GM20431 (cell line): ENCODE measurements around the gene ABCC4.
"Not testable (repeated sequence)": the region's sequence is repeated elsewhere in the genome, so short reads cannot be mapped to it uniquely, and the experiment has no call there.

Source experiments
- in situ Hi-C: fragments of 300-500 bp; cut with MseI, MboI; formaldehyde crosslinking; loops from one replicate; pipeline ENCODE4 v1.15.0; 2020; ENCODE audit warnings: low sequenced_read_pairs; ENCODE audit not compliant: unreplicated experiment

The ABCC4 gene

DNA sequence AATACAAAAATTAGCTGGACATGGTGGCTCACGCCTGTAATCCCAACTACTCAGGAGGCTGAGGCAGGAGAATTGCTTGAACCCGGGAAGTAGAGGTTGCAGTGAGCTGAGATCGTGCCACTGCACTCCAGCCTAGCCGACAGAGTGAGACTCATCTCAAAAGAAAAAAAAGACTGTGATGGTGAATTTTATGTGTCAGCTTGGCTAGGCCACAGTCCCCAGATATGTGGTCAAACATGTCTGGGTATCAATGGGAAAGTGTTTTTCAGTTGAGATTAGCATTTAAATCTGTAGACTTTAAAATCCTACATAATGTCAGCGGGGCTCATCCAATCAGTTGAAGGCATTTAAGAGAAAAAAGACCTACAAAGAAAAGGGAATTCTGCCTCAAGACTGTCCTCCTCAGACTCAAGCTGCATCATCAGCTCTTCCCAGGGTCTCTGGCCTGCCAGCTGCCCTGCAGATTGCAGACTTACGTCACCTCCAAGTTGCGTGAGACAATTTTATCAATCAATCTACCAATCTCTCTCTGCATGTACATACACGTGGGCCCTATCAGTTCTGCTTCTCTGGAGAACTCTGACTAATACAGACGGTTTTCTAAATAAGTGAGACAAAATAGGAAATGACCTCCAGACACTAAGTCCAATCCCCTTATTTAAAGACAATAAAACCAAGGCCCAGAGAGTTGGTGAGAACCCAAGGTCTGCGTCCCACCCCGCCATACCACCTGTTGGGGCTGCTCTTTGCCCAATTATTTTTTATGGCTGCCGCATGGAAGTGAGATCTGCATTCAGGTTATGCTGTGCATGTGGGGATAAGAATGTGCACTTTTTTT, 99.2 kb downstream of the ABCC4 start:
- in situ Hi-C loops = no loop called here

DNA sequence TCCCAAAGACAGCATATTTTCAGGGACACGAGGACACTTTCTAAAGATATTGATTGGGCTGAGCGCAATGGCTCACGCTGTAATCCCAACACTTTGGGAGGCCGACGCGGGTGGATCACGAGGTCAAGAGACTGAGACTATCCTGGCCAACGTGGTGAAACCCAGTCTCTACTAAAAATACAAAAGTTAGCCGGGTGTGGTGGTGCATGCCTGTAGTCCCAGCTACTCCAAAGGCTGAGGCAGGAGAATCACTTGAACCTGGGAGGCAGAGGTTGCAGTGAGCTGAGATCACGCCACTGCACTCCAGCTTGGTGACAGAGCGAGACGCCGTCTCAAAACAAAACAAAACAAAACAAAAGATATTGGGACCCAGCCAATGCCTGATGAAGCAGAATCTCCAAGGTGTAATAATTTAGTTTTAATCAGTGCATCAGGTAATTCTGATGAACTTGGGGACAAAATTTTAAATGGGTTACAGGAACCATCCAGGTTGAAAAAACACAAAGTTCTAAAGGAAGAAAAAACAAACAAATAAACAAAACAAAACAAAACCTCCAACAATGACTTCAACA, 100.8 kb downstream of the ABCC4 start:
- in situ Hi-C loops = not testable (repeated sequence)

DNA sequence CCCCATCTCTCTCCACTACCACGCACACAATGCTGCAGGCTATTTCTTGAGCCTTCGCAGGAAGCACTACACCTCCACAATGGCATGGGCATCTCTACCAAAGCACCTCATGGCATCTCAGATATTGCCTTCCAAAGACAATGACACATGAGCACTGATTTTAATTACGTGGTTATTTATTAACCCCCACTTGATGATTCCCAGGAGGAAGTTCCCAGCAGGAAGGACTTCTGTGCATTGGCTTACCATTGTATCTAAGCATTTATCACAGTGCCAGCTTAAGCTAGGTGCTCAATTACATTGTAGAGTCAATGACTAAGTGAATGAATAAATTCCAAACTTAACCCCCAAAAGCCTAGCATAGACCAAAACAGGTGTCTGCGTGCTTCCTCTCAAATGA, 101.4 kb downstream of the ABCC4 start:
- in situ Hi-C loops = loop anchor here (10.0 kb wide), 1 partner anchor 185 kb away; no protein-coding TSS in a partner anchor

DNA sequence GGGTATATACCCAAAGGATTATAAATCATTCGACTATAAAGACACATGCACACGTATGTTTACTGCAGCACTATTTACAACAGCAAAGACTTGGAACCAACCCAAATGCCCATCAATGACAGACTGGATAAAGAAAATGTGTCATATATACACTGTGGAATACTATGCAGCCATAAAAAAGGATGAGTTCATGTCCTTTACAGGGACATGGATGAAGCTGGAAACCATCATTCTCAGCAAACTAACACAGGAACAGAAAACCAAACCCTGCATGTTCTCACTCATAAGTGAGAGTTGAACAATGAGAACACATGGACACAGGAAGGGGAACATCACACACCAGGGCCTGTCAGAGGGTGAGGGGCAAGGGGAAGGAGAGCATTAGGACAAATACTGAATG, 102.6 kb downstream of the ABCC4 start:
- in situ Hi-C loops = loop anchor here (10.0 kb wide), 1 partner anchor 186 kb away; no protein-coding TSS in a partner anchor

DNA sequence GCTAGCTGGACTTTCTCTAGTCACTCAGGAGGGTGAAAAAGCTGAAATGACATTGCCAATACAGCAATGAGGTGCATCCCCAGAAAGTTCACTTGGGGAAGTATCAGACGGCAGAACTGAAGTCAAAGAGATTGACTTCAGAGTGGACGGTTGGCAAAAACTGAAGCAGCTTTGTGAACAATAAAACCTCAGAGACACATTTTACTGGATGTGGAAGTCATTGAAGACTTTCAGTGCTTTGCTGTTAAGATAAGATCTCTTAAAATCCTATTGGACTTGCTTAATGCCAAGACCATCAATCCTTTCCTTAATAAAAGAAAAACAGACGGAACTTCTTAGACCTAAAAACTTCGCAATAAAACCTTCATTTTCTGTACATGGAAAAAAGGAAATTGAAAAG, 103.7 kb downstream of the ABCC4 start:
- in situ Hi-C loops = loop anchor here (10.0 kb wide), 1 partner anchor 187 kb away; no protein-coding TSS in a partner anchor

DNA sequence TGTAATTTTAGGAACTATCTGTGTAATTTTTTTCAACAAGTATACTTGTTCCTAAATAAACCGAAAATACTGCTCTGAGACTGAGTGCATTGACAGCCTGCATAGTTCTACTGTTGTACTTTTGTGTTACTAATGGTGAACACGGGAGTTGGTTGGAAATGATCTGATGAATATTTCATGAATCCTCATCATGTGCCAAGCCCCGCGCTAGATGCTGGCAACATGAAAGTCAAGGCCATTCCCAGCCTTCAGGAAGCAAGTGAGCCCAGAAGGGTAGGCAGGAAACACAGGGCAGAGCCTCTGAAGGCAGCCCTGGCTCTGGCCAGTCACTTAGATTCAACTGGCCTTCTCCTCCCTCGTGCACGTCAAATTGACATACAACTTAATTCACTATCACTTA, 106.1 kb downstream of the ABCC4 start:
- in situ Hi-C loops = loop anchor here (10.0 kb wide), 1 partner anchor 190 kb away; no protein-coding TSS in a partner anchor

DNA sequence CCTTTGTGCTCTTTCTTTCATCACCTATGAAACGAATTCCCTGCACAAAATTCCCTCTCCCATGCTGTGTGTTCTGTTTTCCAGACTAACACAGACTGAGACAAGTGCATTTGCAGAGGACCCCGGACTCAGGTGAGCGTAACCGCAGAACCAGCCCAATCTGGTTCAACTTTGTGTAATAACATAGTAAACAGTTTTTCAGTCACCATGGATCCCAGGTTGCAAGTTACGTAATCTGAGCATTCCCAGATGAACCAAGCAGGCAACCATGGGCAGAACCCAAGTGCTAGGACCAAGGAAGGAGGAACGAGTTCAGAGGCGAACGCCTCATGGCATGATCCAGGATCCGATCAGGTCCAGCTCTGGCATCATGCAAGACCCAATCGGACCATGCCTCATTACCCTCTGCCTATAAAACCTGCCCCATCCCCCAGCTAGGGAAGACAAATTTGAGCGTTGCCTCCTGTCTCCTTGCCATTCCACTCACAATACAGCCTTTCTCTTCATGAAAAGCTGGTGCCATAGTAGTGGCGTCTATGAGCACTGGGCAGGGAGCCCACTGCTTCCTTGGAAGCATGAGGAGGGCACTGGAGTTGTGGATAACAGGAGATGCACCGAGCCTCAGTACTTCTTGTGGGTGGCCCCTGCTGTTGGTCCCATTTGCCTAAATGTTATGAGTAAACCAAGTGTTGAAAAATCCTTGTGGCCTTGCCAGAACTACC, 107.6 kb downstream of the ABCC4 start:
- in situ Hi-C loops = loop anchor here (10.0 kb wide), 1 partner anchor 191 kb away; no protein-coding TSS in a partner anchor

DNA sequence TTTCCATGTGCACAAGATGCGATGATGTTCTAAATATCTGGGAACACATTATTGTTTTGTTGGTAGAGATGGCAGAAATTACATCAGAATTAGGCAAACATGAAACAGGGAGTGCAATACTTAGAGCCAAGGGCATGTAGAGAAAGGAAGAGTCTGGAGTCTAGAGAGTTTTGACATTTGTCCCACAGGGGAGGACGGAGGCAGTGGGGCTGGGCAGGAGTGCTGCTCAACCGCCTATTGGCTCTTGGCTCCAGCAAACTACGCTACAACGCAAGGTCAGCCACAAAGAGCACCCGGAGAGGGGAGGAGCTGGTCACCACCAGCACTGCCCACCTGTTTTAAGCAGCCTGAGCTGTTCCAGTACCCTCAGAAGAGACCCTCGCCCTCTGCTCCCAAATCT, 108.3 kb downstream of the ABCC4 start:
- in situ Hi-C loops = loop anchor here (10.0 kb wide), 1 partner anchor 192 kb away; no protein-coding TSS in a partner anchor

DNA sequence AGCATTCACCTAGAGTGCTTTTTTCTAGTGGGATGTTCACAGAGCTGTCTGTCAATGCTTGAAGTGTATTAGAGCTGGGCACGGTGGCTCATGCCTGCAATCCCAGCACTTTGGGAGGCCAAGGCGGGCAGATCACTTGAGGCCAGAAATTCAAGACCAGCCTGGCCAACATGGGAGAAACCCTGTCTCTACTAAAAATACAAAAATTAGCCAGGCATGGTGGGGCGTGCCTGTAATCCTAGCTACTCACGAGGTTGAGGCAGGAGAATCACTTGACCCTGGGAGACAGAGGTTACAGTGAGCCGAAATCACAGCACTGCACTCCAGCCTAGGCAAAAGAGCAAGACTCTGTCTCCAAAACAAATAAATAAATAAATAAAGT, 108.7 kb downstream of the ABCC4 start:
- in situ Hi-C loops = loop anchor here (10.0 kb wide), 1 partner anchor 192 kb away; no protein-coding TSS in a partner anchor

DNA sequence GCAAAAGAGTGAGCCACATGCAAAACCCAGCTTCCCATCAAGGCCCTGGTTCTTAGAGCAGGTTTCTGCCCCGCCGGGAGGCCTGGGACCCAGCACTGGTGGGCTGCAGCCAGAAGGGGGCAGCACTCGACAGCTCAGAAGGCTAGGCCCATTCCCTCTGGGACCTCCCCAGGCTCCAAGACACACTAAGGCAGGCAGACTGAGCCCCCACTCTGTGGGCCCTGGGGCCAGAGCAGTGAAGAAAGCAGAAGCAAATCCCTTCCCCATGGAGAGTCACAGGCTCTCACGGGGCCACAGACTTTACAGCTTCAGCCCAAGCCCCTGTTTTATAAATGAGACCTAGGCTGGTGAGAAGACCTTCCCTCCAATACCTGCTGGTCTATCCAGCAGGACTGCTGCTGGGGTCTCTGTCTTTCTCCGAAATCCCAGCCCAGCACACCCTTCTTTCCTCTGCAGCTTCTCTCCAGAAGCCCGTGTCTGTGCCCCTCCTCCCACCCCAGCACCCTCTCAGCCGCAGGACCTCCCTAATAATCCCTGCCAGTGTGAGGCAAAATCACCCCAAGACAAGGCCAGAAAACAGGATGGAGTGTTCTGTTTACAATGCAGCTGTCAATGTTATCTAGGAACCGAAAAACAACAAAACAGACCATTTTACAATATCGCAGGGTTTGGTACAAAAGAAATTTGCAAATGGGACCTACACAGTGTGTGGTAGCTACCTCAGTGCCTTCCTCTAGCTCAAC, 109.3 kb downstream of the ABCC4 start:
- in situ Hi-C loops = loop anchor here (10.0 kb wide), 1 partner anchor 193 kb away; no protein-coding TSS in a partner anchor

DNA sequence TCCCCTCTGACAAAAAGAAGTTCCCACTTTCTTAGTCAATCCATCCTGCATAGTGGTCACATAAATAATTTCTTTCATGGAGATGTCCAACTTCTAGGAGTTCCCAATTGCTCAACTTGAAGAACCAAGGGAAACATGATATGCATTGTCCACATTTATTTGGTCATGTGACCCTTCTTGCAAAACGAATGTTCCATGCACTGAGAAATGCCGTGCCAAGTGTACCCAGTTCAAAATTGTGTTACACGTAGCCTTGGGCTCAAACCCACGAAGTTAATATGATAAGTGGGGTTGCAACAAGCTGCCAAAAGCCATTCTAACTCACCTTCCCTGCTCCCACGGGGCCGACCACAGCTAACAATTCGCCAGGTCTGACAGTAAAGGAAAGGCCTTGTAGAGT, 113.1 kb downstream of the ABCC4 start:
- in situ Hi-C loops = no loop called here

DNA sequence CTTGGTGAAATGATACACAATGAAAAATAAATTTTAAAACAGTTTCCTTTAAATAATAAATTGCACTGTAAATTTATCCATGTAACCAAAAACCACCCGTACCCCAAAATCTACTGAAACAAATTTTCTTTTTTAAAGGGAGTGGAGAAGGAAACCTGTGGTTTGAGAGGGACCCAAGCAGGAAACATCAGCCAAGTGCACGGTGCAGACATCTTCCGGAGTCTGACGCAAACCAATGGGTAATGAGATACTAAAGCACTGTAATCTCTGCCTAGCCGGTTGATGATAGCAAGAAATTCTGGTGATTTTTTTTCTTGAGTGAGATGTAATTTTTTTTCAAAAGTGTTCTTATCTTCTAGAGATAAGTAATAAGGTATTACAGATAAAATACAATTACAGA, 115.4 kb downstream of the ABCC4 start:
- in situ Hi-C loops = no loop called here

DNA sequence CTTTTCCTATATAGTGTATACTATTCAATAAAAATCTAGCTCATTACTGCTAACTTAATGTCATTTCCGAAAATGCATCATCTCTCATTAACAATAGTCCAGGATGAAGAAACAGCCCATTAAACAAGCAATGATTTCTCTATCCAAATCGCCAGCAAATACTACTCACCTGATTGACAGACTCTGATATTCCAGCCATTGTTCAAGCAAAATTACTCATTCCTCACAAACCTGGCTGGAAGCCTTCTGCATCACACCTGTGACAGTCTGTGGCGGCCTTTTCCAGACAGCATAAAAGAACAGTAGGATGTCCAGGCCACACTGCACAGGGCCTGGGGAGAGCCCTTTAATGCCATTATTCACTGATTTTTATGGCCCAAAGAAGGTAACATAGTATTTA, 115.9 kb downstream of the ABCC4 start:
- in situ Hi-C loops = no loop called here

DNA sequence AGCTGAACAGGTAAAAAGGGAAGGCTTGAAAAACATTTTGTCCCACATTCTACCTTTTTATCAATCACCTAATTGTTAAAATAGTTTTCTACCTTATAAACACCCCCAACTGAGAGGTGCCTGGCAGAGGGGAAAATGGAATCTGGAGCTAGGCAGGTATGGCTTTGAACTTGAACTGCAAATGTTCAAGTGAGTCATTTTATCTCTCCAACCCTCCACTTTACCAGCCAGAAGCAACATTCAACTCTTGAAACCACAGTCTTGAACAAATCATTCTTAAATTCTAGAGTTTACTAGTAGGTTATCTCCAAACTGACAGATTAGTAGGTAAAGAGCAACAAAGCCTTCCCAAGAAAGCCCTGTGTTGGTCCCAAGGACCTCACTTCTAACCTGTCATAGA, 116.9 kb downstream of the ABCC4 start:
- in situ Hi-C loops = no loop called here

DNA sequence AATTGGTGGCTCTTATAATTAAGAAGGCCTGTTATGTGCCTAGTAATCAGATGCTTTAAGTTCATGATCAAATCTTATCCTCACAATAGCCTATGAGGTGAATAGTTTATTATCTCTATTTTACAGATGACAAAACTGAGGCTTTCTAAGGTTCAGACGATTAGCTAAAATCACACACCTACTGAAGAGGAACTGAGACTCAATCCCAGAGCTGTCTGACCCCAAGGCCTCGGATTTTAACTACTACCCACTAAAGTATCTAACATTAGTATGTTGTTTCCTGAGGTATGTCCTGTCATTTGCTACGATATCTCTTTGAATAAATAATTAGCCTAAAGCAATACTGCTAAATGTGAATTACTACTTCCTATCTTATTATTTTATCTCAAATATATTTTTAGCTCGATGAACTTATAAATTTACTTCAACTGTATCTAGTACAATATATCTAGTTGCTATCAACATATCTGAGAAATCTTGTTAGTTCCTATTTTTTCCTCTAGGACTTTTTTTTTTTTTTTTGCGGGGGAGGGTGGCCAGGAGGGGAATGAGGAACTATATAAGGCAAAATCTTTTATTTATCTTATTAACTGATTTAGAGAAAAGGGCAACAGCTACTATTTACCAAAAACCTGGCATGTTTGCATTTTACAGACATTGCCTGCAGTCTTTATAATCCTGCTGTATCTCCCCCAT, 118.5 kb downstream of the ABCC4 start:
- in situ Hi-C loops = no loop called here

DNA sequence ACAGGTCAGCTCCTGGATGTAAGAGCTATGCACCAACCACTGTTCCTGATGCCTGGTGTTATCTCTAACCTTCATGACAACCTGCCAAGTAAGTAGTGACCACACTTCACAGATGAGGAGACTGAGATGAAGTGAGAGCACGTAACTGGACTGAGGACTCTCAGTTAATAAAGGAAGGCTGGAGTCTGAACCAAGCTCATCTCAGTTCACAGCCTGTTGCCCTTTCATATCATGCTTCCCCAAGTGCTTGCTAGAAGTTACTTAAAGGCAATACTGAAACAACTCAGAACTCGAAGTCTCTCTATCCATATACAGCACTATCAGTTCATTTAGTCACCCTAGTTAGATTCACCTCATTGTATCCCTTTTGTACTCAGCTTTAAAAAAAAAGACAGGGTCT, 119.7 kb downstream of the ABCC4 start:
- in situ Hi-C loops = no loop called here

DNA sequence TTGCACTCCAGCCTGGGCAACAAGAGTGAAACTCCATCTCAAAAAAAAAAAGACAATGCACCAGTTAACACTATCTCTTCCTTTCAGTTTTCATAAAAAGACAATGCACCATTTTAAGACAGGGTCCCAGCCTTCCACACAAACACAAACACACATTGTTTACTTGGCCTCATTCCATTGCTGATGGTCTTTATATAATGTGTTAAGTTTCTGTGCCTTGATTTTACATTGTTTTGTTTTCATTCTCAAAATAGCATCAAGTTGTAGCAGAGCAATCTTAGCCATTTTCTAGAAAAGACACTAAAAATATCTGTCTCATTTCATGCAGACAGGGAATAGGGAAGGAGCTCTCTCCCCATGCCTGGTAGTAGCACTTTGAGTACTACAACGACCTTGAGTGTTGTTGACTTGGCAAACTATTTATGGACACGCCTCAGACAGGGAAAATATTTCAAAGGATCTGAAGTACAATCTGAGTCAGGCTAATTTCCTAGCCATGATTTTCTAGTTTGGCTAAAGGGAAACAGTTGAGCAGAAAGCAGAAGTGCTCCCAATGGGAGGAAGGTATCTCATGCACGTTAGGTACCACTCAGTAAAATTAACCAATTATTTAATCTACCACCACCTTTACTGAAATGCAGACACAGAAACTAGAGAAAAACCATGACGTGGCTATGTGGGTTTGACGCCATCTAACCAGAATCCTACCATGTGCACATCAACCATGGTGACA, 120.6 kb downstream of the ABCC4 start:
- in situ Hi-C loops = no loop called here

DNA sequence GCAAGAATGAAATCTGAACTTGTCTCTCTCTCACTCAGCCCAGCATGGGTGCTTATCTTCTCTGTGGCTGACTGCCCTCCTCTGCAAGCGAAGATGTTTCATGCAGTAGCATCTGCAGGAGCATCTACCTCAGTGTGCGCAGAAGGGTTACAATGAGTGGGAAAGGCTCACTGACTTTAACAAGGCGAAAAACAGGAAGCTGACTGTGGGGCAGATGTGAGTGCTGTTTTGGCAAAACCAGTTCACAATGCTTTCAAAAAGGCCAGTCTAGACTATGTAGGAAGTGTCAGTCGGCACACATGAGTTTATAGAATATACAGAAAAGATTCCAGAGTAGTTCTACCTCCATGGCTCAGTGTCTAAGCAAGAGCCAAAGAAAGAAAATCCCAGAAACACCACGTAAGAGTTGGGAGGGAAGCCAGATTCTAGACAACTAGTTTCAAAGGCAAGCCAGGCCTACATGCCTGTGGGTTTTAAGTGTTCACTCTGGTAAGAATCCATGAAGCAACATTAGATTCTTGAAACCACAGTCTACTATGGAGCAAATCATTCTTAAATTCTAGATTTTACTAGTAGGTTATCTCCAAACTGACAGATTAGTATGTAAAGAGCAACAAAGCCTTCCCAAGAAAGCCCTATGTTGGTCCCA, 124.5 kb downstream of the ABCC4 start:
- in situ Hi-C loops = no loop called here
